ENCODE measurements around the gene IL17RC.

IL17RC gene

GRCh38 chr3:9955611-9956352, 38.9 kb downstream of the IL17RC start:
- H3K27ac Mint-ChIP-seq, result no peak overlapping the region
- peaks cover 11% of the 10 kb centered on the region for H3K4me1 Mint-ChIP-seq (ENCODE audit: low read depth)
- H3K9me3 Mint-ChIP-seq (ENCODE audit: low read depth), result no peaks in the 10 kb centered on the region
- no peaks in the 10 kb centered on the region for H3K36me3 Mint-ChIP-seq
- H3K4me3 Mint-ChIP-seq, result no peak overlapping the region
- H3K27me3 Mint-ChIP-seq, result no peaks in the 10 kb centered on the region

- Mint-ChIP-seq H3K27me3 (no peaks in the 10 kb centered on the region), H3K4me3 (no peak overlapping the region), H3K27ac (no peak overlapping the region), H3K36me3 (no peaks in the 10 kb centered on the region), H3K9me3 (ENCODE audit: low read depth) (no peaks in the 10 kb centered on the region), H3K4me1 (ENCODE audit: low read depth) (peaks cover 2% of the 10 kb centered on the region)
Measured at GRCh38 chr3:9957214-9957613, 40.3 kb downstream of the IL17RC start.

- Mint-ChIP-seq H3K36me3 (peaks cover 6% of the 10 kb centered on the region), H3K9me3 (ENCODE audit: low read depth) (no peaks in the 10 kb centered on the region)
Measured at GRCh38 chr3:9965200-9965875, 48.4 kb downstream of the IL17RC start.

GRCh38 chr3:9966841-9967240, 49.9 kb downstream of the IL17RC start:
- no peak overlapping the region for H3K27ac Mint-ChIP-seq
- H3K36me3 Mint-ChIP-seq, result peaks cover 10% of the 10 kb centered on the region
- no peaks in the 10 kb centered on the region for H3K27me3 Mint-ChIP-seq
- no peaks in the 10 kb centered on the region for H3K4me1 Mint-ChIP-seq (ENCODE audit: low read depth)
- H3K9me3 Mint-ChIP-seq (ENCODE audit: low read depth), result no peaks in the 10 kb centered on the region
- no peak overlapping the region for H3K4me3 Mint-ChIP-seq

More at GRCh38 chr3:9965200-9965875, 48.4 kb downstream of the IL17RC start:
- Mint-ChIP-seq H3K4me3 (no peak overlapping the region), H3K27ac (no peak overlapping the region), H3K4me1 (ENCODE audit: low read depth) (no peaks in the 10 kb centered on the region), H3K27me3 (no peaks in the 10 kb centered on the region)

- H3K9me3 Mint-ChIP-seq (ENCODE audit: low read depth), result no peaks in the 10 kb centered on the region
- no peaks in the 10 kb centered on the region for H3K4me1 Mint-ChIP-seq (ENCODE audit: low read depth)
- H3K27me3 Mint-ChIP-seq, result no peaks in the 10 kb centered on the region
- H3K4me3 Mint-ChIP-seq, result no peak overlapping the region
- H3K36me3 Mint-ChIP-seq, result peaks cover 15% of the 10 kb centered on the region
- H3K27ac Mint-ChIP-seq, result no peak overlapping the region
Measured at GRCh38 chr3:9969632-9970019, 52.7 kb downstream of the IL17RC start.

- H3K4me1 Mint-ChIP-seq (ENCODE audit: low read depth), result no peaks in the 10 kb centered on the region
- H3K27me3 Mint-ChIP-seq, result no peaks in the 10 kb centered on the region
- no peaks in the 10 kb centered on the region for H3K9me3 Mint-ChIP-seq (ENCODE audit: low read depth)
- no peak overlapping the region for H3K27ac Mint-ChIP-seq
- peaks cover 15% of the 10 kb centered on the region for H3K36me3 Mint-ChIP-seq
- no peak overlapping the region for H3K4me3 Mint-ChIP-seq
Measured at GRCh38 chr3:9970020-9970652, 53.2 kb downstream of the IL17RC start.

- peaks cover 10% of the 10 kb centered on the region for H3K36me3 Mint-ChIP-seq
- H3K27ac Mint-ChIP-seq, result no peak overlapping the region
- no peaks in the 10 kb centered on the region for H3K9me3 Mint-ChIP-seq (ENCODE audit: low read depth)
- no peaks in the 10 kb centered on the region for H3K27me3 Mint-ChIP-seq
- H3K4me3 Mint-ChIP-seq, result no peak overlapping the region
- peaks cover 8% of the 10 kb centered on the region for H3K4me1 Mint-ChIP-seq (ENCODE audit: low read depth)
Measured at GRCh38 chr3:9976721-9977709, 60.1 kb downstream of the IL17RC start.

GRCh38 chr3:9978710-9979305, 61.9 kb downstream of the IL17RC start:
- Mint-ChIP-seq H3K4me1 (ENCODE audit: low read depth) (peaks cover 14% of the 10 kb centered on the region), H3K27ac (no peak overlapping the region), H3K9me3 (ENCODE audit: low read depth) (no peaks in the 10 kb centered on the region), H3K27me3 (no peaks in the 10 kb centered on the region), H3K36me3 (peaks cover 10% of the 10 kb centered on the region), H3K4me3 (no peak overlapping the region)

GRCh38 chr3:9980251-9980650, 63.4 kb downstream of the IL17RC start:
- H3K36me3 Mint-ChIP-seq, result peaks cover 5% of the 10 kb centered on the region
- peaks cover 17% of the 10 kb centered on the region for H3K4me1 Mint-ChIP-seq (ENCODE audit: low read depth)
- no peaks in the 10 kb centered on the region for H3K9me3 Mint-ChIP-seq (ENCODE audit: low read depth)
- H3K27ac Mint-ChIP-seq, result no peak overlapping the region
- H3K4me3 Mint-ChIP-seq, result no peak overlapping the region
- H3K27me3 Mint-ChIP-seq, result no peaks in the 10 kb centered on the region
